HepG2 (cell line): ENCODE measurements around the gene KCNMA1. TPM values are rescaled to one million over a fixed set of nuclear protein-coding genes. Genes with fewer than 3 reads are reported as not detected.

Experiments used
- ATAC-seq: fragments of 200-7000 bp; cut with Tn5 transposase; 3 replicates; pipeline ENCODE4 v1.9.1; 2020; ENCODE audit warnings: mild to moderate bottlenecking, moderate library complexity
- BruUV-seq: library from RNA; stranded (reverse); fragments of 400-500 nt; replicated peaks from 2 replicates; lab custom pipeline; 2021; lab: Mats Ljungman, UMichigan
- CTCF ChIA-PET: fragments of 300-600 bp; formaldehyde crosslinking; extraction: SDS; loops from one replicate; lab custom pipeline; 2021; ENCODE audit warnings: low total read pairs, inconsistent platforms, low intra/inter-chr PET ratio; lab: Yijun Ruan, JAX
- POLR2A ChIA-PET: fragments of 350-600 bp; sonication (Branson Sonifier 250); formaldehyde crosslinking; loops from one replicate; lab custom pipeline; 2020; ENCODE audit warnings: antibody characterized with exemption, inconsistent platforms; lab: Yijun Ruan, JAX
- DNase-seq: peaks from one replicate; pipeline ENCODE4 v3.0.0-alpha.2; 2015; ENCODE audit warnings: low spot score
- FAIRE-seq: peaks from 3 replicates; lab custom pipeline; 2011; peaks lifted over from hg19 to GRCh38; lab: Jason Lieb, UNC
- H2AFZ ChIP-seq: one replicate; pipeline ENCODE4 v1.6.1; 2011; ENCODE audit warnings: low read length, inconsistent platforms
- H3K27ac ChIP-seq: fragments of 300-600 bp; 3 replicates; pipeline ENCODE4 v1.8.0; 2011; ENCODE audit warnings: mixed run types, mild to moderate bottlenecking, mixed read lengths, low read length, inconsistent platforms; ENCODE audit not compliant: insufficient read depth; ENCODE audit errors: extremely low read length
- H3K27me3 ChIP-seq, 2 experiments: fragments of 200-600 bp in 1 of 2; 2 replicates in 1 of 2; 3 replicates in 1 of 2; pipeline versions ENCODE4 v1.6.0 to v1.8.0; 2011; ENCODE audit warnings: low read length in 2 of 2, mild to moderate bottlenecking in 2 of 2, moderate library complexity in 2 of 2, inconsistent platforms in 1 of 2; ENCODE audit not compliant: insufficient read depth in 2 of 2, control insufficient read depth in 1 of 2
- H3K36me3 ChIP-seq, 2 experiments: fragments of 200-600 bp in 1 of 2; replicated peaks in 1 of 2; 2 replicates in 1 of 2; 3 replicates in 1 of 2; pipeline versions ENCODE4 v1.5.1 to v1.8.0; 2011; ENCODE audit warnings: low read length in 2 of 2, inconsistent platforms in 1 of 2; ENCODE audit not compliant: insufficient read depth in 2 of 2, control insufficient read depth in 1 of 2
- H3K4me1 ChIP-seq: 2 replicates; pipeline ENCODE4 v1.5.1; 2012; ENCODE audit warnings: low read length, inconsistent platforms; ENCODE audit not compliant: insufficient read depth
- H3K4me2 ChIP-seq: 2 replicates; pipeline ENCODE4 v1.6.0; 2011; ENCODE audit warnings: low read depth, low read length, inconsistent platforms
- H3K4me3 ChIP-seq, 3 experiments: fragments of 200-600 bp in 1 of 3; sonication (generic), shearing (Covaris generic) in 1 of 3; replicated peaks in 1 of 3; 2 replicates each; pipeline ENCODE4 v1.5.1; 2011 to 2016; ENCODE audit warnings: low read length in 3 of 3, inconsistent platforms in 2 of 3, low read depth in 2 of 3, mild to moderate bottlenecking in 2 of 3, control low read depth in 1 of 3, mixed read lengths in 1 of 3; ENCODE audit not compliant: insufficient read depth in 1 of 3
- H3K79me2 ChIP-seq: one replicate; pipeline ENCODE4 v1.6.1; 2011; ENCODE audit warnings: low read length, inconsistent platforms; ENCODE audit not compliant: insufficient read depth
- H3K9ac ChIP-seq: 2 replicates; pipeline ENCODE4 v1.6.0; 2011; ENCODE audit warnings: mild to moderate bottlenecking, low read depth, low read length, inconsistent platforms; ENCODE audit not compliant: insufficient read depth
- H3K9me3 ChIP-seq: 2 replicates; pipeline ENCODE4 v1.5.1; 2012; ENCODE audit warnings: mild to moderate bottlenecking, low read length
- H4K20me1 ChIP-seq: 2 replicates; pipeline ENCODE4 v1.6.0; 2011; ENCODE audit warnings: inconsistent platforms, mild to moderate bottlenecking, low read length, moderate library complexity; ENCODE audit not compliant: insufficient read depth
- FOXO1 ChIP-seq: sonication (generic); formaldehyde crosslinking; IDR thresholded peaks from 2 replicates; pipeline ENCODE4 v1.4.0; 2020; ENCODE audit warnings: missing genetic modification reagents
- MEF2D ChIP-seq: sonication (generic); formaldehyde crosslinking; IDR thresholded peaks from 2 replicates; pipeline ENCODE4 v1.5.1; 2020; ENCODE audit warnings: mild to moderate bottlenecking, missing genetic modification reagents
- MTA3 ChIP-seq: sonication (generic); formaldehyde crosslinking; IDR thresholded peaks from 2 replicates; pipeline ENCODE4 v1.4.0; 2020; ENCODE audit warnings: missing genetic modification reagents
- NR2F2 ChIP-seq: IDR thresholded peaks from 2 replicates; pipeline ENCODE4 v1.6.1; 2012; ENCODE audit warnings: low read depth, inconsistent platforms, borderline replicate concordance
- SALL2 ChIP-seq: sonication (generic); formaldehyde crosslinking; IDR thresholded peaks from 2 replicates; pipeline ENCODE4 v1.8.1; 2023; ENCODE audit warnings: mild to moderate bottlenecking, missing genetic modification reagents, inconsistent platforms
- TBX3 ChIP-seq: fragments of 450-650 bp; IDR thresholded peaks from 2 replicates; pipeline ENCODE4 v1.6.1; 2017; ENCODE audit warnings: antibody characterized with exemption, mild to moderate bottlenecking, inconsistent platforms, borderline replicate concordance
- ZFX ChIP-seq: sonication (generic); formaldehyde crosslinking; IDR thresholded peaks from 2 replicates; pipeline ENCODE4 v1.4.0; 2020; ENCODE audit warnings: mild to moderate bottlenecking, low read depth, missing genetic modification reagents, moderate library complexity
- ZNF619 ChIP-seq: sonication (generic); formaldehyde crosslinking; IDR thresholded peaks from 2 replicates; pipeline ENCODE4 v1.4.0; 2020; ENCODE audit warnings: mild to moderate bottlenecking, missing genetic modification reagents
- ZNF644 ChIP-seq: IDR thresholded peaks from 2 replicates; pipeline ENCODE4 v1.6.1; 2016; ENCODE audit warnings: low read depth
- ZNF879 ChIP-seq: sonication (generic); formaldehyde crosslinking; IDR thresholded peaks from 2 replicates; pipeline ENCODE4 v1.8.1; 2023; ENCODE audit warnings: missing genetic modification reagents
- whole genome bisulfite sequencing: methylation state at CpG from one replicate; pipeline ENCODE4 v1.1.6; 2017; ENCODE audit warnings: low lambda C conversion rate; 5-methylcytosine and 5-hydroxymethylcytosine counted together
- in situ Hi-C: cut with HindIII; loops from 2 replicates; pipeline ENCODE4 v1.10.0; 2017; ENCODE audit warnings: low pct_unique_long_range_greater_than_20kb; ENCODE audit not compliant: extremely low pct_ligation_motif_present
- intact Hi-C: fragments of 100-400 bp; cut with micrococcal nuclease; formaldehyde crosslinking; loops from one replicate; pipeline ENCODE4 v1.10.0; 2022; ENCODE audit not compliant: unreplicated experiment
- polyA plus RNA-seq, 8 experiments: library from polyadenylated mRNA; depleted of rRNA in 3 of 8; stranded (reverse) in 7 of 8; unstranded in 1 of 8; fragments of >200 nt; fragmentation: Illumina TruSeq in 4 of 8; extraction: Trizol in 4 of 8; gene quantifications; 2 replicates each; pipeline versions ENCODE4 v1.2.1 to v1.2.3, GENCODE V29; 2011 to 2016; ENCODE audit warnings: low read depth in 4 of 8, missing spikeins in 1 of 8, mixed read lengths in 1 of 8; ENCODE audit not compliant: insufficient read depth in 1 of 8
- total RNA-seq, 5 experiments: library from RNA; depleted of rRNA; stranded (reverse); fragments of >200 nt; fragmentation: Illumina TruSeq; extraction: Trizol; gene quantifications; 2 replicates each; pipeline ENCODE4 v1.2.3, GENCODE V29; 2016; ENCODE audit warnings: low read depth in 1 of 5
- TF ChIP-seq, protein P1 (sequence below): sonication (generic); formaldehyde crosslinking; IDR thresholded peaks from 2 replicates; pipeline ENCODE4 v1.4.0; 2020; ENCODE audit warnings: missing genetic modification reagents, borderline replicate concordance
- TF ChIP-seq, protein P2 (sequence below): sonication (generic); formaldehyde crosslinking; IDR thresholded peaks from 2 replicates; pipeline ENCODE4 v1.8.0; 2022; ENCODE audit warnings: missing genetic modification reagents, mild to moderate bottlenecking, moderate library complexity, borderline replicate concordance

KCNMA1 gene
- total and polyA plus RNA-seq, 2 of the 13 experiments (the other 11 are each of a cell fraction or from before 2014, with no cell fraction given) = 0.02 TPM; not detected in 1

DNA sequence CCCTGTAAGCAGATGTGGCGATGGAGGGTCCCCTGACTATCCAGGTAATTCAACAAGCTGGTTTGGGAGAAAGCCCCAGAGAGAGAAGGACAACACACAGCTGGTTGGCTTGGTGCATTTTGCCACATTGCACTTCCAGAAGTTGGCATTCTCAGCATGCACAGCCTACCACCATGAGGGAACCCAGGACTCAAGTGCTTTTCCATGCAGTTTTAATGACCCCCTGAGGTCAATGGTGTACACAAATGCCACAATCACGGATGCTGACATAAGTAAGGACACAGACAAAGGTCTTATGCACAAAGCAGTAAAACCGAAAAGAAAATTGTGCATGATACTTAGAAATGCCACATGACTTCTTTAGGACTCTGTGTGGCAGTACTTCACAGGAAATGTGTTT, 645.1 kb downstream of the KCNMA1 start:
- H3K79me2 ChIP-seq = no peaks in the 10 kb centered on the region

DNA sequence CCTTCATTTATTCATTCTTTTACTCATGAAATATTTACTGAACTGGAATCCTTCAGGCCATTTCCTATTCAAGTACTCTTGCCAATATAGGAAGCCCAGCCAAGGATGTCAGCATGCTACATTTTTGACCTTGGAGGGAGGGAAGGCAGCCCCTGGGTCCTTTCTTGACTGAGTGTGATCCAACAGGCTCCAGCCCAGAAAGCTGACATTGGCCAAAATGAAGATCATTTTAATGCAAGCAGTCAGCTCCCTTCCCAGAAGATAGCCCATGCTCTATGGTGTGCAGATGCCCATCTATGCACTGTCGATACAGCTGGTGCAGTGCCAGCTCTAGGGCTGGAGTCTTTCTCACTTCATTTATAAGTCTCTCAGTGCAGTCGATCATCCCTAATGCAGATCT, 646.0 kb downstream of the KCNMA1 start:
- WGBS = 0% methylated on average over 1 of the region's 2 CpGs
- no peak overlapping the region for H3K9ac ChIP-seq
- no peak overlapping the region for H3K4me2 ChIP-seq
- H3K27ac ChIP-seq = no peak overlapping the region
- no peak overlapping the region for H2AFZ ChIP-seq
- intact Hi-C loops (no loop called here), in situ Hi-C loops (no loop called here)
- no peaks in the 10 kb centered on the region for H3K79me2 ChIP-seq
- no peaks in the 10 kb centered on the region for H3K4me1 ChIP-seq
- no peaks in the 10 kb centered on the region for H3K9me3 ChIP-seq
- H4K20me1 ChIP-seq = no peaks in the 10 kb centered on the region
- no peak for ATAC-seq
- BruUV-seq = no TSS peak
- DNase-seq = no peak
- POLR2A ChIA-PET = no interaction called here
- TF ChIP-seq MEF2D (CRISPR knock-in tag) (no peak), NR2F2 (no peak), SALL2 (CRISPR knock-in tag) (no peak), MTA3 (no peak), ZNF644 (CRISPR knock-in tag) (no peak), ZFX (CRISPR knock-in tag) (no peak), TBX3 (no peak), ZNF619 (no peak), ZNF879 (CRISPR knock-in tag) (no peak)
- TF ChIP-seq, protein P1, sequence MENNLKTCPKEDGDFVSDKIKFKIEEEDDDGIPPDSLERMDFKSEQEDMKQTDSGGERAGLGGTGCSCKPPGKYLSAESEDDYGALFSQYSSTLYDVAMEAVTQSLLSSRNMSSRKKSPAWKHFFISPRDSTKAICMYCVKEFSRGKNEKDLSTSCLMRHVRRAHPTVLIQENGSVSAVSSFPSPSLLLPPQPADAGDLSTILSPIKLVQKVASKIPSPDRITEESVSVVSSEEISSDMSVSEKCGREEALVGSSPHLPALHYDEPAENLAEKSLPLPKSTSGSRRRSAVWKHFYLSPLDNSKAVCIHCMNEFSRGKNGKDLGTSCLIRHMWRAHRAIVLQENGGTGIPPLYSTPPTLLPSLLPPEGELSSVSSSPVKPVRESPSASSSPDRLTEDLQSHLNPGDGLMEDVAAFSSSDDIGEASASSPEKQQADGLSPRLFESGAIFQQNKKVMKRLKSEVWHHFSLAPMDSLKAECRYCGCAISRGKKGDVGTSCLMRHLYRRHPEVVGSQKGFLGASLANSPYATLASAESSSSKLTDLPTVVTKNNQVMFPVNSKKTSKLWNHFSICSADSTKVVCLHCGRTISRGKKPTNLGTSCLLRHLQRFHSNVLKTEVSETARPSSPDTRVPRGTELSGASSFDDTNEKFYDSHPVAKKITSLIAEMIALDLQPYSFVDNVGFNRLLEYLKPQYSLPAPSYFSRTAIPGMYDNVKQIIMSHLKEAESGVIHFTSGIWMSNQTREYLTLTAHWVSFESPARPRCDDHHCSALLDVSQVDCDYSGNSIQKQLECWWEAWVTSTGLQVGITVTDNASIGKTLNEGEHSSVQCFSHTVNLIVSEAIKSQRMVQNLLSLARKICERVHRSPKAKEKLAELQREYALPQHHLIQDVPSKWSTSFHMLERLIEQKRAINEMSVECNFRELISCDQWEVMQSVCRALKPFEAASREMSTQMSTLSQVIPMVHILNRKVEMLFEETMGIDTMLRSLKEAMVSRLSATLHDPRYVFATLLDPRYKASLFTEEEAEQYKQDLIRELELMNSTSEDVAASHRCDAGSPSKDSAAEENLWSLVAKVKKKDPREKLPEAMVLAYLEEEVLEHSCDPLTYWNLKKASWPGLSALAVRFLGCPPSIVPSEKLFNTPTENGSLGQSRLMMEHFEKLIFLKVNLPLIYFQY (CRISPR knock-in tag) = no peak
- TF ChIP-seq, all 625 proteins: peak for 0
- FAIRE-seq = no peak
- Histone ChIP-seq H3K4me3 (no peak overlapping the region), H3K27me3 (peaks cover 1 to 32% of the 10 kb centered on the region in 2 experiments; a peak in 3 of 5 replicates), H3K36me3 (no peaks in the 10 kb centered on the region)
- CTCF ChIA-PET = no interaction called here

More for the DNA sequence above, 645.1 kb downstream of the KCNMA1 start:
- DNase-seq (no peak), FAIRE-seq (no peak), ATAC-seq (no peak)
- WGBS = 0% methylated on average over 3 of the region's 3 CpGs
- in situ Hi-C loops = no loop called here
- TF ChIP-seq FOXO1 (CRISPR knock-in tag) = no peak
- TF ChIP-seq, protein P2, sequence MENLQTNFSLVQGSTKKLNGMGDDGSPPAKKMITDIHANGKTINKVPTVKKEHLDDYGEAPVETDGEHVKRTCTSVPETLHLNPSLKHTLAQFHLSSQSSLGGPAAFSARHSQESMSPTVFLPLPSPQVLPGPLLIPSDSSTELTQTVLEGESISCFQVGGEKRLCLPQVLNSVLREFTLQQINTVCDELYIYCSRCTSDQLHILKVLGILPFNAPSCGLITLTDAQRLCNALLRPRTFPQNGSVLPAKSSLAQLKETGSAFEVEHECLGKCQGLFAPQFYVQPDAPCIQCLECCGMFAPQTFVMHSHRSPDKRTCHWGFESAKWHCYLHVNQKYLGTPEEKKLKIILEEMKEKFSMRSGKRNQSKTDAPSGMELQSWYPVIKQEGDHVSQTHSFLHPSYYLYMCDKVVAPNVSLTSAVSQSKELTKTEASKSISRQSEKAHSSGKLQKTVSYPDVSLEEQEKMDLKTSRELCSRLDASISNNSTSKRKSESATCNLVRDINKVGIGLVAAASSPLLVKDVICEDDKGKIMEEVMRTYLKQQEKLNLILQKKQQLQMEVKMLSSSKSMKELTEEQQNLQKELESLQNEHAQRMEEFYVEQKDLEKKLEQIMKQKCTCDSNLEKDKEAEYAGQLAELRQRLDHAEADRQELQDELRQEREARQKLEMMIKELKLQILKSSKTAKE = no peak
- Histone ChIP-seq H3K4me1 (no peaks in the 10 kb centered on the region), H3K9ac (no peak overlapping the region), H2AFZ (no peak overlapping the region), H3K4me3 (no peak overlapping the region), H3K36me3 (no peaks in the 10 kb centered on the region), H4K20me1 (no peaks in the 10 kb centered on the region), H3K27ac (no peak overlapping the region), H3K27me3 (peaks cover 1 to 35% of the 10 kb centered on the region in 2 experiments; a peak in 3 of 5 replicates), H3K9me3 (no peaks in the 10 kb centered on the region), H3K4me2 (no peak overlapping the region)
- intact Hi-C loops = no loop called here
- ChIA-PET POLR2A (no interaction called here), CTCF (no interaction called here)
- BruUV-seq = no TSS peak
